Subcutaneous adipose tissue (tissue), 4 donors: ENCODE measurements around the gene FAM83F. TPM values are rescaled to one million over a fixed set of nuclear protein-coding genes. Genes with fewer than 3 reads are reported as not detected.

ENCODE experiments used
- total RNA-seq, 4 donors: library from RNA; depleted of rRNA; stranded (reverse); fragments of >200 nt; gene quantifications; one replicate each; pipeline ENCODE4 v1.1.0, GENCODE V29; 2016
- TF ChIP-seq, protein P1 (sequence below): fragments of 450-650 bp; IDR thresholded peaks from one replicate; pipeline ENCODE4 v1.5.1; 2016; ENCODE audit warnings: low read depth, mild to moderate bottlenecking, control low read depth, antibody characterized with exemption, moderate library complexity

The FAM83F gene
- total RNA-seq, 4 donors from 2014 or later: 0.17 to 6.8 (median 3.0) TPM

DNA sequence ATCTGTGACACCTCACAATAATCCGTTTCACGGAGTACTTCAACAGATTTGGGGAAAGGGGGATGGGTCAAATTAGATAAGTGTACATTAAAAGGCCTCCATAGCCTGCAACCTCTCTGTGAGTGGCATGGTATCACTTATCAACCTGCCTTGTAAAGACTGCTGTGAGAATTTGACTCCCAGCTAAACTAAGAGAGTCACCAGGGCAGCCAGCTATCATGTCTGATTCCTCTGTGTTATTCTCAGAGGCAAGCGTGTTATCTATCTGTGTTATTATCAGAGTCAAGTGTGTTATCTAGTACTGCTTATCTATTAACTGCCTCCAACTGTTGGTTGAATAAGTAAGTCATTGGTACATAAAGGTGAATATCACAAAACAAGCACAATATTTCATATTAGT lies 4.1 kb upstream of the FAM83F start:
- TF ChIP-seq, protein P1, sequence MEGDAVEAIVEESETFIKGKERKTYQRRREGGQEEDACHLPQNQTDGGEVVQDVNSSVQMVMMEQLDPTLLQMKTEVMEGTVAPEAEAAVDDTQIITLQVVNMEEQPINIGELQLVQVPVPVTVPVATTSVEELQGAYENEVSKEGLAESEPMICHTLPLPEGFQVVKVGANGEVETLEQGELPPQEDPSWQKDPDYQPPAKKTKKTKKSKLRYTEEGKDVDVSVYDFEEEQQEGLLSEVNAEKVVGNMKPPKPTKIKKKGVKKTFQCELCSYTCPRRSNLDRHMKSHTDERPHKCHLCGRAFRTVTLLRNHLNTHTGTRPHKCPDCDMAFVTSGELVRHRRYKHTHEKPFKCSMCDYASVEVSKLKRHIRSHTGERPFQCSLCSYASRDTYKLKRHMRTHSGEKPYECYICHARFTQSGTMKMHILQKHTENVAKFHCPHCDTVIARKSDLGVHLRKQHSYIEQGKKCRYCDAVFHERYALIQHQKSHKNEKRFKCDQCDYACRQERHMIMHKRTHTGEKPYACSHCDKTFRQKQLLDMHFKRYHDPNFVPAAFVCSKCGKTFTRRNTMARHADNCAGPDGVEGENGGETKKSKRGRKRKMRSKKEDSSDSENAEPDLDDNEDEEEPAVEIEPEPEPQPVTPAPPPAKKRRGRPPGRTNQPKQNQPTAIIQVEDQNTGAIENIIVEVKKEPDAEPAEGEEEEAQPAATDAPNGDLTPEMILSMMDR: no peak

DNA sequence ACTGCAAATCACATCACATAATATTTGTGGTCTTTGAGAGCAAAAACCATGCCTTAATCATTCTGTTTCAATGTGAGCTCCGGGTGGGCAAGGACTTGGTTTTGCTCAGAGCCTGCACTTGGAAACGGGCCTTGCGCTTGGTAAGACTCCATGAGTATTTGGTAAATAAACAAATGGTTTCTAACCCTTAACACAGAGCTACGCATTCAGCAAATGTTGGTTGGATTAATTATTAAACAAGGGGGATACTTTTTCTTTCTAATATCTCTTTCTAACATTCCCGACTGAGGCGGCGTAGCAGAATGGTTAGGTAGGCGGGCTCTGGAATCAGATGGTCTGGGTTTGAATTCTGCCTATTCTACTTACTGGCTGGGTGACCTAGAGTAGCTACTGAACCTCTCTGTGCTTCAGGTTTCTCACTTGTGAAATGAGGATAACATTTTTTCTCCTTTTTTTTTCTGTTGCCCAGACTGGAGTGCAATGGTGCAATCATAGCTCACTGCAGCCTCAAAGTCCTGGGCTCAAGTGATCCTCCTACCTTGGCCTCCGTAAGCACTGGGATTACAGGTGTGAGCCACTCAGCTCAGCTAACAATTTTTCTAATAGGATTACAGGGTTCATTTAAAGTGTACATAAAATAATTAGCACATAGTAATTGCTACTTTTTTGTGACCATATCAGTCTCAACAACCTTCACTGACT lies 3.4 kb upstream of the FAM83F start:
- TF ChIP-seq, protein P1: no peak

DNA sequence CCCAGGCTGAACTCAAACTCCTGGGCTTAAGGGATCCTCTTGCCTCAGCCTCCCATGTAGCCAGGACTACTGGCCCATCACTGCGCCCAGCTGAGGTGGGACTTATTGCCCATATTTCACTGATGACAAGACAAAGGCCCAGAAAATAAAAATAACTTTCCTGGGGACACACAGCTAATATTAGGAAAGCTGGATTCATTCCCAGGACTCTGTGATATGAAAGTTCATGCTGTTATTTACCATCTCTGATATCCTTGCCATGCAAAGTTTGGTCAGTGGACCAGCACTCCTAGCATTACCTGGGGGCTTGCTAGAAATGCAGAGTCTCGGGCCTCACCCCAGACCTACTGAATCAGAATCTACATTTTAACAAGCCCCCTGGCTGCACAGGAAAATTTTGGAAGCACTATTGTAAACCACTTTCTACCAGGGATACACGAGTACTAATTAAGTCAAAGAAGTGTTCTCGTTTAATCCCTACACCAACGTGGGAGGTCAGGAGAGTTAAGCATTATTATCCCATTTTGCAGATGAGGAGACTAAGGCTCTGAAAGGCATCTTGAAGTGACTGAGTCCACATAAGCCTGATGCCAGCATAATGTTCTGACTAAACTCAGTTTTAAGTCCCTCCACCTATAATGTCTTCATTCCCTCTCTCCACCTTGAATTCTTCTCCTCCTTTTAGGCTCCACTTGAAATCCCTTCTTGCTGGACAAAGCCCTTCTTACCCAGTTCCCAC lies 2.5 kb upstream of the FAM83F start:
- TF ChIP-seq, protein P1: no peak

DNA sequence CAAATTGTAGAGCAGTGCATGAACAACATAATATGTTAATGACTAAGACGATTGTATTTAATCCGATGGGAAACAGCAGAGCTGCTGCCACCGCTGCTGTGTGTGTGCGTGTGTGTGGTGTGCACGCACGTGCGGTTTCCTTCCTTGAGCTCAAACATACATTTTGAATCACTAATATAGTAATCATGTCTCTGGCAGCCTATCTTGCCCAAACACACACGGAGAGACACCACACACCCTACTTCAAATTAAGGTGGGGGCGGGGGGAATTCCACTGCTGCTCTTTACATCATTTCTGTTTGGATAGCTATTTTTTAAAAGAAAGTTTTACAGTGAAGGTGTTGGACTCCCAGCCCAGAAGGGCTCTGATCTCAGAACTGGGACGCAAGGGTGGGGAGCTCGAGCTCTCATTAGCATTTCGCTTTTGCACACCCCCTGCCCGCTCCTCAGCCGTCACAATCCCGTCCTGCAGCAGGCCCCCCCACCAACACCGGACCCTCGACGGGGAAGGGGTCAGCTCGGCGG lies 651 bp upstream of the FAM83F start:
- TF ChIP-seq, protein P1: no peak

DNA sequence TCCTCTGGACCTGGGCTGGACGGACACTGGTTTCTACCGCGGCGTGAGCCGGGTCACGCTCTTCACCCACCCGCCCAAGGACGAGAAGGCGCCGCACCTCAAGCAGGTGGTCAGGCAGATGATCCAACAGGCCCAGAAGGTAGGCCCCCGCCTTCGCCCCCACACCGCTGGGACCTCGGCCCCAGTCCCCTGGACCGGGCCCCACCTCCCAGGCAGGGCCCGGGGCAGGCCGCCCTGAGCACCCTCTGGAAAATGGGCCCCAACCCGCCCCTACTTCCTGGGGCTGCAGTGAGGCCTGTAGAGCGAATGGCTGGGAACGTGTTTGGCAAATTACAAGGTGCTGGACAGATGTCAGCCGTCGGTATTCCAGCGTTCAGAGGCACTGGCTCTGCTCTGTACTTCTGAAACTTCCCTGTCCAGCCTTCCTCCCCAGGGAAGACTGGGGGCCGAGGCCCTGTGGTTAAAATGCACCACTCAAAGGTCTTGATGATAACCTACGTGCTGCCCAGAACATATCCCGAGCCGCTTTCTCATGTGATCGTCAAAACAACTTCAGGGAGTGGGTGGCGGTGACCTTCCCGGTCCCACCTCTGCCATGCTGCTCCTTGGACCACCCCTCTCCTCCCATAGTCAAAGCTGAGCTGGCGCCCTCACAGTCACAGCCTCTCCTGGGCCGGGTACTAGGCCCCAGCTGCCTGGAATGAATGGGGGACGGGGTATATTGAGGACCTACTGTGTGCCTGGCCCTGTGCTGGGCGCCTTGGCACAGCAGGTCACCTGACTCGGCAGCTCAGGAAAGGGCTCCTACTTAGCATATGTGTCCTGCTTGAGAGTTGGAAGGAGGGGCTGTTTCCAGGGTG lies 869 bp downstream of the FAM83F start:
- TF ChIP-seq, protein P1: no peak

DNA sequence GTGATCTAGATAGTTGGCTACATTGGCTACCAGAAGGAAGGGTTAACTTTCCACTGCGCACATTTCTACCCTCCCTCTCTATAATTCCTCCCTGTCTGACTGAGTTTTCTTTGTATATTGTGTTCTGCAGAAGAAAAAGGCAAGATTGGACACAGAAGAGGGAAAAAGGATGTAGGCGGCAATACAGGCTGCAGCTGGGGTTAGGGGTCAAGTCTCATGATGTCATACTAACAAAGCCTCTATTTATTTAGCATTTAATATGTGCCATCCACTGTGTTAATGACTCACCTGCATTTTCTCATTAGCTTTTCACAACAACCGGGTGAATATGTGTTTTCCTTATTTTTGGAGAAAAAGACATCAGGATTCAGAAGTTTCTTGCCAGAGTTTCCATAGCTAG lies 2.0 kb downstream of the FAM83F start:
- TF ChIP-seq, protein P1: no peak
